GM21515 (cell line): ENCODE results near the gene CSTF3.
"Not testable (repeated sequence)": the region's sequence is repeated elsewhere in the genome, so short reads cannot be mapped to it uniquely, and the experiment has no call there.

Source experiments
- ATAC-seq: cut with Tn5 transposase; IDR thresholded peaks from one replicate; pipeline ENCODE4 v1.9.1; 2021; ENCODE audit not compliant: unreplicated experiment

CSTF3 gene

GRCh38 chr11:33161120-33162005, at the start of gene CSTF3:
CSTF3 (minus strand) TSS chr11:33161480; CDS start chr11:33161325, 155 bp downstream.
- peak; percentile 89 for ATAC-seq

GRCh38 chr11:33208150-33208549, 46.9 kb upstream of the CSTF3 start:
- ATAC-seq, result no peak

GRCh38 chr11:33207408-33207985, 46.2 kb upstream of the CSTF3 start:
- no peak for ATAC-seq

- no peak for ATAC-seq
Observed at GRCh38 chr11:33197915-33198727, 36.8 kb upstream of the CSTF3 start.

GRCh38 chr11:33195462-33196173, 34.3 kb upstream of the CSTF3 start:
- ATAC-seq, result no peak

- no peak for ATAC-seq
Observed at GRCh38 chr11:33194455-33194854, 33.2 kb upstream of the CSTF3 start.

GRCh38 chr11:33191467-33191866, 30.2 kb upstream of the CSTF3 start:
- ATAC-seq, result no peak

- no peak for ATAC-seq
Observed at GRCh38 chr11:33187998-33188722, 26.9 kb upstream of the CSTF3 start.

- ATAC-seq, result no peak
Observed at GRCh38 chr11:33185756-33186155, 24.5 kb upstream of the CSTF3 start.

GRCh38 chr11:33182246-33182878, 21.1 kb upstream of the CSTF3 start:
- no peak for ATAC-seq

- no peak for ATAC-seq
Observed at GRCh38 chr11:33179348-33179803, 18.1 kb upstream of the CSTF3 start.

GRCh38 chr11:33178443-33179180, 17.3 kb upstream of the CSTF3 start:
- no peak for ATAC-seq

- ATAC-seq, result no peak
Observed at GRCh38 chr11:33177676-33178336, 16.5 kb upstream of the CSTF3 start.

- ATAC-seq, result not testable (repeated sequence)
Observed at GRCh38 chr11:33176760-33177159, 15.5 kb upstream of the CSTF3 start.

GRCh38 chr11:33172996-33173395, 11.7 kb upstream of the CSTF3 start:
- ATAC-seq, result no peak

- ATAC-seq, result no peak
Observed at GRCh38 chr11:33172345-33172744, 11.1 kb upstream of the CSTF3 start.

- no peak for ATAC-seq
Observed at GRCh38 chr11:33171251-33171650, 10.0 kb upstream of the CSTF3 start.

GRCh38 chr11:33168709-33169200, 7.5 kb upstream of the CSTF3 start:
- ATAC-seq, result no peak
